Amniotic stem cell (primary cell): ENCODE results near the gene ZNF362.
A peak's percentile ranks its signal among the peaks of the same experiment; 100 is the strongest.

Experiments
- DNase-seq: peaks from one replicate; lab custom pipeline; 2025; lab: John Stamatoyannopoulos, UW

Gene ZNF362

GRCh38 chr1:33346927-33347649, 90.8 kb downstream of the ZNF362 start:
- DNase-seq, result peak; percentile 69

GRCh38 chr1:33347650-33347992, 91.3 kb downstream of the ZNF362 start:
- no peak for DNase-seq

- DNase-seq, result no peak
Observed at GRCh38 chr1:33348194-33348593, 91.9 kb downstream of the ZNF362 start.

- DNase-seq, result no peak
Observed at GRCh38 chr1:33348676-33349080, 92.4 kb downstream of the ZNF362 start.

GRCh38 chr1:33349081-33349759, 92.9 kb downstream of the ZNF362 start:
- DNase-seq, result no peak

- DNase-seq, result peak; percentile 57
Observed at GRCh38 chr1:33349778-33350610, 93.7 kb downstream of the ZNF362 start.
